Endothelial cell (in vitro differentiated cells): ENCODE measurements around the gene ARFRP1. TPM values are rescaled to one million over a fixed set of nuclear protein-coding genes. Genes with fewer than 3 reads are reported as not detected.
A peak's percentile ranks its signal among the peaks of the same experiment; 100 is the strongest.

Source experiments
- DNase-seq: peaks from one replicate; pipeline ENCODE4 v3.0.0; 2021; ENCODE audit warnings: low spot score
- H3K27ac Mint-ChIP-seq: one replicate; pipeline ENCODE4 v1.8.0; 2021; ENCODE audit warnings: mixed read lengths, inconsistent platforms; ENCODE audit not compliant: unreplicated experiment
- H3K27me3 Mint-ChIP-seq: one replicate; pipeline ENCODE4 v1.8.0; 2021; ENCODE audit warnings: mild to moderate bottlenecking, moderate library complexity, mixed read lengths, inconsistent platforms; ENCODE audit not compliant: unreplicated experiment
- H3K36me3 Mint-ChIP-seq: one replicate; pipeline ENCODE4 v1.8.0; 2021; ENCODE audit warnings: mild to moderate bottlenecking, low read depth, mixed read lengths, inconsistent platforms; ENCODE audit not compliant: unreplicated experiment
- H3K4me1 Mint-ChIP-seq: one replicate; pipeline ENCODE4 v1.8.0; 2021; ENCODE audit warnings: mild to moderate bottlenecking, mixed read lengths, inconsistent platforms; ENCODE audit not compliant: unreplicated experiment
- H3K4me3 Mint-ChIP-seq: one replicate; pipeline ENCODE4 v1.8.0; 2021; ENCODE audit warnings: mild to moderate bottlenecking, mixed read lengths, inconsistent platforms; ENCODE audit not compliant: unreplicated experiment
- H3K9me3 Mint-ChIP-seq: one replicate; pipeline ENCODE4 v1.8.0; 2021; ENCODE audit warnings: mixed read lengths, inconsistent platforms; ENCODE audit not compliant: unreplicated experiment
- total RNA-seq: library from RNA; stranded (reverse); fragmentation: NEBNext Ultra II Directional; extraction: Animal tissue kit (Norgen Biotek cat#: 25700); gene quantifications from one replicate; pipeline ENCODE4 v1.2.1, GENCODE V29; 2021; ENCODE audit not compliant: unreplicated experiment
- TF ChIP-seq, protein P1 (sequence below): fragments of 200-600 bp; sonication (generic); IDR thresholded peaks from one replicate; pipeline ENCODE4 v1.5.0; 2021; ENCODE audit warnings: antibody characterized with exemption; ENCODE audit not compliant: unreplicated experiment

Gene ARFRP1
- total RNA-seq, 1 donor from 2014 or later, result 33.4 TPM

DNA sequence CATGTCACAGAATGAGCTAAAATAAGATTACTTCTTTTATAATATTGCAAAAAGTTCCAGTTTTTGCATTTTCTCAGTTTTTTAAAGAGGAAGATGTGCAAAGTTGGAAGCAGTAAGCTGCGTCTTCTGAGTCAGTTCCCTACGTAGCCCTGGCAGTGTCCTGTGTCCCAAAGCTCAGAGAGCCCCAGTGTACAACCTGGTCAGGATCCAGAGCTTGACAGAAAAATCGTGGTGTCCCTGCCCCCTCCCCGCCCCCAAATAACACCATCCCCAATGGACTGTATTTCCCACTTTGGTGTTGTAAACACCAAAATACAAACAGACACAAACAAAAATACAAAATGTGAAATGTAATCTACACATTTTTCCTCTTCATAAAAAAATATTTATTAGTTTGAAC is 36.4 kb upstream of the ARFRP1 start:
- Mint-ChIP-seq H3K4me1 (no peaks in the 10 kb centered on the region), H3K27ac (peak overlapping the region; percentile 72), H3K27me3 (peaks cover 10% of the 10 kb centered on the region), H3K4me3 (no peak overlapping the region), H3K36me3 (peaks cover 19% of the 10 kb centered on the region), H3K9me3 (no peaks in the 10 kb centered on the region)
- TF ChIP-seq, protein P1, sequence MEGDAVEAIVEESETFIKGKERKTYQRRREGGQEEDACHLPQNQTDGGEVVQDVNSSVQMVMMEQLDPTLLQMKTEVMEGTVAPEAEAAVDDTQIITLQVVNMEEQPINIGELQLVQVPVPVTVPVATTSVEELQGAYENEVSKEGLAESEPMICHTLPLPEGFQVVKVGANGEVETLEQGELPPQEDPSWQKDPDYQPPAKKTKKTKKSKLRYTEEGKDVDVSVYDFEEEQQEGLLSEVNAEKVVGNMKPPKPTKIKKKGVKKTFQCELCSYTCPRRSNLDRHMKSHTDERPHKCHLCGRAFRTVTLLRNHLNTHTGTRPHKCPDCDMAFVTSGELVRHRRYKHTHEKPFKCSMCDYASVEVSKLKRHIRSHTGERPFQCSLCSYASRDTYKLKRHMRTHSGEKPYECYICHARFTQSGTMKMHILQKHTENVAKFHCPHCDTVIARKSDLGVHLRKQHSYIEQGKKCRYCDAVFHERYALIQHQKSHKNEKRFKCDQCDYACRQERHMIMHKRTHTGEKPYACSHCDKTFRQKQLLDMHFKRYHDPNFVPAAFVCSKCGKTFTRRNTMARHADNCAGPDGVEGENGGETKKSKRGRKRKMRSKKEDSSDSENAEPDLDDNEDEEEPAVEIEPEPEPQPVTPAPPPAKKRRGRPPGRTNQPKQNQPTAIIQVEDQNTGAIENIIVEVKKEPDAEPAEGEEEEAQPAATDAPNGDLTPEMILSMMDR, result no peak
- no peak for DNase-seq

DNA sequence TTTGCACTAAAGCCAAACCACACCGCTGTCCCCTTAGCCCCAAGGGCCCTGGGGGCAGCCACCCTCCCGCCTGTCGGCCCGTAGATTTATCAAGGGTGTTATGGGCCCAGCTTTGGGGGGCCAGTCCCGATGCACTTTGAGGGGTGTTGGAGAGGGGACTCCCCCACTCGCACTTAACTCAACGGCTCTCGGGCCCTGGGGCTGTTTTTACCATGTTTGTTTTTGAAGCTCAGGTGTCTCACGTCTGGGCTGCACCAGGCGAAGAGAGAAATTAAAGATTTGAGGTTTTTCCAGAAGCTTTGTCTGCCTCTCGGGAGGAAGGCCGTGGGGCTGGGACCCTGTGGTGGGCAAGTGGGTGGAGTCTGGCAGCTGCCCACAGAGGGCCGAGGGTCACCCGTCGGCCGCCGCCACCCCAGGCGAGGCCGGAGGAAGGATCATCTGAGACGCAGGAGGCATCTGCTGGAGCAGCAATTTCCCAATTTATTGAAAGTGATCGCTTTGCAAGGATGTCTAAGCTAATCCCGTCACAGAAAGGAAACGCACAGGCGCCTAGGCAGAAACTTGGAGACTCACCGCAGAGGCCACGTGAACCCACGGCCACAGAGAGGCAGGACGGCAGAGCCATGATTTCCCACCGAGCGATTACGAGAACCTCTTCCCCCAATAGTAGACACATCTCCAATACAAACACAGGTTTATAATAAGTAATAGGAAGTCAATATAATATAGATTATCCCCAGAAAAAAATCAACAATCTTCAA is 35.6 kb upstream of the ARFRP1 start:
- TF ChIP-seq, protein P1, result no peak
- peaks cover 14% of the 10 kb centered on the region for H3K36me3 Mint-ChIP-seq
- H3K4me1 Mint-ChIP-seq, result no peaks in the 10 kb centered on the region
- no peaks in the 10 kb centered on the region for H3K9me3 Mint-ChIP-seq
- peaks cover 10% of the 10 kb centered on the region for H3K27me3 Mint-ChIP-seq
- no peak overlapping the region for H3K27ac Mint-ChIP-seq
- no peak for DNase-seq
- peak overlapping the region; percentile 78 for H3K4me3 Mint-ChIP-seq

DNA sequence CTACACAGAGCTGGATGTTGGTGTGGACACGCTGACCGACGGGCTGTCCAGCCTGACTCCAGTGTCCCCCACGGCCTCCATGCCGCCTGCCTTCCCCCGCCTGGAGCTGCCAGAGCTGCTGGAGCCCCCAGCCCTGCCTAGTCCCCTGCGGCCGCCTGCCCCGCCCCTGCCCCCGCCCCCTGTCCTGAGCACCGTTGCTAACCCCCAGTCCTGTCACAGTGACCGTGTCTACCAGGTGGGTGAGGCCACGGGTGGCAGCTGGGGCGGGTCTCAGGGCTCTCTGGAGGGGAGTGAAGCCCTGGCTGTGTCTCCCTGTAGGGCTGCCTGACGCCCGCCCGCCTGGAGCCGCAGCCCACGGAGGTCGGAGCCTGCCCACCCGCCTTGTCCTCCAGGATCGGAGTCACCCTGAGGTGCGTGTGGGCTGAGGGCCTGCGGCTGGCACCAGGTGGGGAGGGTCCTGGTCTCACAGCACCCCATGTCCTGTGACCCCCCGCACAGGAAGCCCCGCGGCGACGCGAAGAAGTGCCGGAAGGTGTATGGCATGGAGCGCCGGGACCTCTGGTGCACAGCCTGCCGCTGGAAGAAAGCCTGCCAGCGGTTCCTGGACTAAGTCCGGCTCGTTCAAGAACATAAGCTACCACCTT is 34.7 kb upstream of the ARFRP1 start:
- DNase-seq, result no peak
- H3K36me3 Mint-ChIP-seq, result peaks cover 14% of the 10 kb centered on the region
- H3K4me1 Mint-ChIP-seq, result no peaks in the 10 kb centered on the region
- no peak overlapping the region for H3K4me3 Mint-ChIP-seq
- H3K27ac Mint-ChIP-seq, result no peak overlapping the region
- TF ChIP-seq, protein P1, result no peak
- peaks cover 10% of the 10 kb centered on the region for H3K27me3 Mint-ChIP-seq
- no peaks in the 10 kb centered on the region for H3K9me3 Mint-ChIP-seq

DNA sequence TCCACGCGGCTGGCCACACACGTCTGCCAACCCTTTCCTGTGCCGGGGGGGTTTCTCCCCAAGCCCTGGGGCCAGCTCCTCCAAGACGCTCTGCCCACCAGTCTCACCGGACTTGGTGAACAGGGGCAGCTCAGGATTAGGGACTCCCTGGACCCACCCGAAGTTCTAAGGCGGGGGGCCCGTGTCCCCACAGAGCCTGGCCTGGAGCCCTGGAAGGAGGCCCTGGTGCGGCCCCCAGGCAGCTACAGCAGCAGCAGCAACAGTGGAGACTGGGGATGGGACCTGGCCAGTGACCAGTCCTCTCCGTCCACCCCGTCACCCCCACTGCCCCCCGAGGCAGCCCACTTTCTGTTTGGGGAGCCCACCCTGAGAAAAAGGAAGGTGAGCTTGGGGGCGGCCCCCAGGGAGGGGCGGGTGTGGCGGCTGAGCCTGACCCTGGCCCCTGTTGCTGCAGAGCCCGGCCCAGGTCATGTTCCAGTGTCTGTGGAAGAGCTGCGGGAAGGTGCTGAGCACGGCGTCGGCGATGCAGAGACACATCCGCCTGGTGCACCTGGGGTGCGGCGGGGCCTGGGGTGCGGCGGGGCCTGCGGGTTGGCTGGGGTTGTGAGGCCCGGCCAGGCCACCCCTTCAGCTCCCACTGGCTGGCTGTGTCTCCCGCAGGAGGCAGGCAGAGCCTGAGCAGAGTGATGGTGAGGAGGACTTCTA is 34.1 kb upstream of the ARFRP1 start:
- Mint-ChIP-seq H3K4me1 (no peaks in the 10 kb centered on the region), H3K4me3 (peak overlapping the region; percentile 62), H3K27me3 (peaks cover 10% of the 10 kb centered on the region), H3K9me3 (no peaks in the 10 kb centered on the region), H3K27ac (no peak overlapping the region), H3K36me3 (peaks cover 14% of the 10 kb centered on the region)
- TF ChIP-seq, protein P1, result no peak
- no peak for DNase-seq

DNA sequence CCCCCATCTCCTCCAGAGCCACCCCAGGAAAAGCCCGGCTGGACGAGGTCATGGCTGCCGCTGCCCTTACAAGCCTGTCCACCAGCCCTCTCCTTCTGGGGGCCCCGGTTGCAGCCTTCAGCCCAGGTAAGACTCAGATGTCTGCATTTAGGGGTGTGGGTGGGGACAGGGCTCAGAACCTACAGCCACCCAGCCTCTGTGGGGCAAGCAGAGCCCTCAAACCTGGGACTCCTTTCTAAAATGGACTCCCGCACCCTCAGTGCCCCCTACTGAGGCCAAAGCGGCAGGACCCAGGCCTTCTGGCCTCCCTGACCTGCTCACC is 33.5 kb upstream of the ARFRP1 start:
- TF ChIP-seq, protein P1, result no peak
- no peaks in the 10 kb centered on the region for H3K4me1 Mint-ChIP-seq
- H3K9me3 Mint-ChIP-seq, result no peaks in the 10 kb centered on the region
- peak overlapping the region; percentile 62 for H3K4me3 Mint-ChIP-seq
- H3K36me3 Mint-ChIP-seq, result peaks cover 15% of the 10 kb centered on the region
- no peak for DNase-seq
- H3K27ac Mint-ChIP-seq, result no peak overlapping the region
- peaks cover 15% of the 10 kb centered on the region for H3K27me3 Mint-ChIP-seq
